PC-3 (cell line): Measurements from ENCODE around the gene RXRA.

Experiments used
- CTCF ChIP-seq: fragments of 300-600 bp; sonication (generic); conservative IDR thresholded peaks from 2 replicates; pipeline ENCODE4 v1.5.1; 2017; ENCODE audit warnings: antibody characterized with exemption, low read depth, mild to moderate bottlenecking, low read length
- EZH2 ChIP-seq: fragments of 300-600 bp; sonication (generic); IDR thresholded peaks from one replicate; pipeline ENCODE4 v1.6.1; 2017; ENCODE audit warnings: antibody characterized with exemption, mild to moderate bottlenecking, low read length; ENCODE audit not compliant: unreplicated experiment
- EZH2phosphoT487 ChIP-seq: fragments of 300-600 bp; sonication (generic); IDR thresholded peaks from 2 replicates; pipeline ENCODE4 v1.6.1; 2018; ENCODE audit warnings: mild to moderate bottlenecking, antibody characterized with exemption, low read length, borderline replicate concordance

- TF ChIP-seq CTCF (no peak), EZH2phosphoT487 (no peak), EZH2 (no peak)
Measured at GRCh38 chr9:134318481-134318891, 7.8 kb upstream of the RXRA start.
